SHP77 treated with DMSO at 0.1 percent for 48 hours (cell line): ENCODE measurements around the gene KIFC3.
A peak's percentile ranks its signal among the peaks of the same experiment; 100 is the strongest.
"Not testable (repeated sequence)": the region's sequence is repeated elsewhere in the genome, so short reads cannot be mapped to it uniquely, and the experiment has no call there.

Source experiments
- DNase-seq: peaks from one replicate; lab custom pipeline; 2025; lab: John Stamatoyannopoulos, UW

The KIFC3 gene, protein sequence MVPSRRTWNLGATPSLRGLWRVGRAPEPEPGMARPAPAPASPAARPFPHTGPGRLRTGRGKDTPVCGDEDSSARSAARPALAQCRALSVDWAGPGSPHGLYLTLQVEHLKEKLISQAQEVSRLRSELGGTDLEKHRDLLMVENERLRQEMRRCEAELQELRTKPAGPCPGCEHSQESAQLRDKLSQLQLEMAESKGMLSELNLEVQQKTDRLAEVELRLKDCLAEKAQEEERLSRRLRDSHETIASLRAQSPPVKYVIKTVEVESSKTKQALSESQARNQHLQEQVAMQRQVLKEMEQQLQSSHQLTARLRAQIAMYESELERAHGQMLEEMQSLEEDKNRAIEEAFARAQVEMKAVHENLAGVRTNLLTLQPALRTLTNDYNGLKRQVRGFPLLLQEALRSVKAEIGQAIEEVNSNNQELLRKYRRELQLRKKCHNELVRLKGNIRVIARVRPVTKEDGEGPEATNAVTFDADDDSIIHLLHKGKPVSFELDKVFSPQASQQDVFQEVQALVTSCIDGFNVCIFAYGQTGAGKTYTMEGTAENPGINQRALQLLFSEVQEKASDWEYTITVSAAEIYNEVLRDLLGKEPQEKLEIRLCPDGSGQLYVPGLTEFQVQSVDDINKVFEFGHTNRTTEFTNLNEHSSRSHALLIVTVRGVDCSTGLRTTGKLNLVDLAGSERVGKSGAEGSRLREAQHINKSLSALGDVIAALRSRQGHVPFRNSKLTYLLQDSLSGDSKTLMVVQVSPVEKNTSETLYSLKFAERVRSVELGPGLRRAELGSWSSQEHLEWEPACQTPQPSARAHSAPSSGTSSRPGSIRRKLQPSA

GRCh38 chr16:57802341-57803133 lies at the start of gene KIFC3:
Gene KIFC3 (minus strand): TSS chr16:57802491. CDS start chr16:57798243, 4,248 bp downstream.
- peak; percentile 20 for DNase-seq

- DNase-seq = no peak
Observed at GRCh38 chr16:57848181-57848580, 45.9 kb upstream of the KIFC3 start.

- not testable (repeated sequence) for DNase-seq
Observed at GRCh38 chr16:57846931-57847330, 44.6 kb upstream of the KIFC3 start.

- DNase-seq = no peak
Observed at GRCh38 chr16:57846078-57846697, 43.9 kb upstream of the KIFC3 start.

DNA sequence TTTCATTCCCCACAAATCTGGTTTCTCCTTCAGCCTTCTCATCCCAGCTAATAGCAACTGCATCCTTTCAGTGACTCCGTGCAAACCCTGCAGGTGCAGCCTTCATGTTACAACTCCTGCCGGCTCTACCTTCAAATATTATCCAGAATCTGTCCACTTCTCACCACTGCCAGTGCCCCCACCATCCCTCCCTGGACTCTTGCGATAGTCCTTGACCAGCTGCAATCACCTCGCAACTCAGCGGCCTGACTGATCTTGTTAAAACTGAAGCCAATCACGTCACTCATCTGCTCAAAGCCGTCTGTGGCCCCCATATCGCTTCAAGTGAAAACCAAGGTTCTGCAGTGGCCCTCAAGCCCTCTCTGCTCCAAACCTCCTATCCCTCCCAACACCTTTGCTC lies 42.8 kb upstream of the KIFC3 start:
- no peak for DNase-seq

GRCh38 chr16:57844416-57845030 lies 42.2 kb upstream of the KIFC3 start:
- no peak for DNase-seq

GRCh38 chr16:57843400-57843799 lies 41.1 kb upstream of the KIFC3 start:
- no peak for DNase-seq

GRCh38 chr16:57842601-57843000 lies 40.3 kb upstream of the KIFC3 start:
- DNase-seq = no peak

DNA sequence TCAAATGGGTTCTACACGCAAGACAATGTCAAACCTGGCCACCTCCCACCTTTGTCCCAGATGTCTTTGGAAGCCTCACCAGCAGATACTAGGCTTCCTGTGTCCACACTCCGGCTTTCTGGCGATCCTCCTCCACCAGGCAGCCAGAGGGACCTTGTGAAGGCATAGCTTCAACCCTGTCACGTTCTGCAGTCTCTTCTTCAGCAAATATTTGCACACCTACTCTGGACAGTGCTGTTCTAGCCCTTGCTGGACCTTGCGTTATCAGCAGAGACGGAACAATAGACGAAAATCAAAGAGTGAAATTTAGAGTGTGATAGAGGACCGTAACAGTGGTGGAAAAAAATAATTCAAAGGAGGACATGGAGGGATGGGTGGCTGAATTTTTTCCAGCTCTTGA lies 38.5 kb upstream of the KIFC3 start:
- no peak for DNase-seq

GRCh38 chr16:57838161-57838560 lies 35.9 kb upstream of the KIFC3 start:
- DNase-seq = no peak

GRCh38 chr16:57837305-57838125 lies 35.2 kb upstream of the KIFC3 start:
- DNase-seq = no peak

DNA sequence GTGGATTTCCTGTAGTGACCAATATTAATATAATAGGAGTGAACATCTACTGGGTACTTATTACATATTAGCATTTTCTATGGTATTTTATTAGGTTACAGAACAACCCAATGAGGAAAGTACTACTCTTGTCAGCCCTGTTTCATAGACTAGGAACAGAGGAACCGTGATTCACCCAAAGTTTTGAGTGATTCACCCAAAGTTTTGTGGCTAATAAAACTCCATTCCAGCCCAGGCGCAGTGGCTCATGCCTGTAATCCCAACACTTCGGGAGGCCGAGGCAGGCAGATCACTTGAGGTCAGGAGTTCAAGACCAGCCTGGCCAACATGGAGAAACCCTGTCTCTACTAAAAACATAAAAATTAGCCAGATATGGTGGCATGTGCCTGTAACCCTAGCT lies 33.1 kb upstream of the KIFC3 start:
- not testable (repeated sequence) for DNase-seq

DNA sequence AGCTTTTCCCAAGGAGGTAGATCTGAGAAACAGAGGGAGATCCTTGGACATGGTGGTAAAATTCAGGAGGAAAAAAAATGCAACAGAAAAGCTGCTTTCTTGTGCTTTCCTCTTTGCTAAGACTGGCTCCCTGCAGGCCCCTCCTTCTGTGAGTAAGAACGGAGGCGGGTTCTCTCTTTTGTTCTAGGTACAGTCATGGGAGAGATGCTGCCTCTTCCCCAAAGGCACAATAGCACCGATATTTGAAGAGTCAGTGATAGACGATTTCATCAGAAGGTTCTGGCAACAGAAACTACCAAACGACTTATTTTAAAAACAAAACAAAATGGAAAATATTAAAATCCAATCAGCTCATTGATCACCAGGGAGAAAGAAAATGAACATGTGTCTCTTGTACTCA lies 32.6 kb upstream of the KIFC3 start:
- DNase-seq = no peak

DNA sequence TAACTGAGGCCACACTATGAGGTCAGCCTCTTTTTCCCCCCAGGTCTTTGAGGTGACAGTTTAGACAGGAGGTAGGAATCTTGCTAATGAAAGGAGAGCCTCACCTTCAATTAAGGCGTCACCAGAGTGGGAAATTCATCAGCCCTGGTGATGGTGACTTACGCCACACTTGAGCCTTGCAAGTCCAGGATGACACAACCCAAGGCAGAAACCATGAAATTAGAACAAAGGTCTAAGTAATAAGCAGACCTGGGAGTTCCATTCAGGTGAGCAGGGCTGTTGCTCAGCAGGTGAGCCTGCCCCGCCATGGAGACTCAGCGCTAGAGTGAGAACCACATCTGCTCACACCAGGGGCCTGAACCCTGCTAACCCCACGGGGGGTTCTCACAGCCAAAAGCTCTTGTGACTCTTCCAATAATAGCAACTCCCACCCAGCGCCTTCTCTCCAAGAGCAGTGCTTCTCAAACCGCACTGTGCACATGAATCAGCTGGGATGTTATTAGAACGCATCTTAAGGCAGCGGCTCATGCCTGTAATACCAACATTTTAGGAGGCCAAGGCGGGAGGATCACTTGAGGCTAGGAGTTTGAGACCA lies 28.7 kb upstream of the KIFC3 start:
- no peak for DNase-seq

GRCh38 chr16:57829969-57830360 lies 27.7 kb upstream of the KIFC3 start:
- DNase-seq = no peak

DNA sequence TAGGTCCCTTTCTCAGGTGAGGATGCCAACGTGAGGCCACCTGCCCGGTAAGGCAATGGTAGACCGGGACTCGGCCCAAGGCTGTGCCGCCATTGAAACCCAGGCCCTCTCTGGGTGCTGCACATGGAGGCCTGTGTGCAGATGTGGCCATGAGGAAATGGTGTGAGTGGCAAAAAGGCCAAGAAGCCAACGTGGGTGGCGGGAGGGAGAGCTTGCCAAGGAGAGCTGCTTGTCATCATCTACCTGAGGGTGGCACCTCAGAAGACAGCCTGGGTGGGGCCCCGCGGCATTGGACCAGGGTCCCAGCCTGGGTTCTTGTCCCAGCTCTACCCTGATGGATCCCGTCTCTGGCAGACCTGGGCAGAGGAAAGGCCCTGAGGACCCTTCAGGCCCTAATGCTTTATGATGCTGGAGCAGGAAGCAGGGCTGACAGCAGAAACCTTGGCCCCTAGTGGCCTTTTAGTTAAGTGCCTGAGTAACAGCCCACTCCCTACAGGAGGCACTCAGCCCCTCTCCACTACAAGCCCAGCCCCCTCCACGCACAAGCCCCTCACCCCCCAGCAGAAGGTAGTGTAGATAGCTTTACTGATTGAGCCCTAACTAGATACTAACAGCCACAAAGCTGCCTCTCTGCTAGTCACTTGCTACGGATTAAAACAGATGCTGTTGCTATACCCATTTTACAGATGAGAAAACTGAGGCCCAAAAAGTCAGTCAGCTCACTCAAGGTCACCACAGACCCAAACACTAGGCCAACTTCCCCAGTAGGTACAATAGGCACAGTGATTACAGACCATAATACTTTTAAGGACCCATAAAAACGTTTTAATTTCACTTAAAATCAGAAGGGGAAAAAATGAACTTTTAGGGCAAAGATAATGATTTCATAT lies 26.2 kb upstream of the KIFC3 start:
- DNase-seq = no peak

DNA sequence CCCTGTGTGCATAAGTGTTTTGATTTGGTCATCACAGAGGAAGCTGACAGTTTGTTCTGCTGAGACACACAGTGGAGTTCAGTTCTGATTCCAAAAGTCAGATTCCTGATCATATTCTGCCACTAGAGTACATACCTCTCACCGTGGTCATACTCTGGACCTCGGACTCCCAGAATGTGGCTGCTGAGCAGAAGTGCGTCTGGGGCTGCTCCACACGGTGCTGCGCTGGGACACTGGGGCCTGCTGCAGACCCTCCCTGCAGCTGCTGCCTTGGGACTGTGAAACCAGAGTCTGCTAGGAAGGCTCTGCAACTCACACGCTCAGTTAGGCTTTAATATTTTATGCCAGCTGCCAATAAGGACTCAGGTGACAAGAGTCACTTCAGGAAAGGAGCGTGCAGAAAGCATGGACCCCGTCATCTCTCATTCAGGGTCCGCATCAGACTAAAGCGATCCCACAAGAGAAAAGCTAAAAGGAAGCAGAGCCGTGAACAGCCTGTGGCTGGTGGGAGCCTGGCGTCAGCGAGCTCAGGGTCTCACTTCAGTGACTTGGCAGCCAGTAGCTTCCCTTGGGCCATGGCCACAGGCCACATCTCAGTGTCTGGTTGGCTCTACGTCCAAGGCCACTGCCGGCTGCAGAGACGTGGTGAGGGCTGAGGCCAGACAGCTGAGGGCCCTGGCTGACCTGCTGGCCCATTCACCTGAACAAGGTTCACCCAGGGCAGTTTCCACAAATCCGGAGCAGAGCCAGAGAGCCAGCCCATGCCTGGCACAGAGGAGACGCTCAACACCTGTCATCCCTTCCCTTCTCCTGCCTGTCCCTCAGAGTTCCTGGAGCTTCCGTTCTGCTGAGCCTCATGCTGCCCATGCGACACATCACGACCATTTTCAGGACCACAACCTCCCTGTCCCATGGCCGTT lies 24.7 kb upstream of the KIFC3 start:
- no peak for DNase-seq

- no peak for DNase-seq
Observed at GRCh38 chr16:57826052-57826451, 23.8 kb upstream of the KIFC3 start.
